HFFc6 (cell line): ENCODE data around the gene UTP14C. TPM values are rescaled to one million over a fixed set of nuclear protein-coding genes. Genes with fewer than 3 reads are reported as not detected.

Source experiments
- DNase-seq: peaks from one replicate; pipeline ENCODE4 v3.0.0-alpha.2; 2018
- H3K27ac Mint-ChIP-seq: 2 replicates; pipeline ENCODE4 v1.8.0; 2020; ENCODE audit warnings: mild to moderate bottlenecking, mixed read lengths
- H3K27me3 Mint-ChIP-seq: 2 replicates; pipeline ENCODE4 v1.8.0; 2021; ENCODE audit warnings: mild to moderate bottlenecking, moderate library complexity, mixed read lengths; ENCODE audit not compliant: insufficient read depth
- H3K36me3 Mint-ChIP-seq: 2 replicates; pipeline ENCODE4 v1.8.0; 2021; ENCODE audit warnings: low read depth, mixed read lengths
- H3K4me1 Mint-ChIP-seq: 2 replicates; pipeline ENCODE4 v1.8.0; 2020; ENCODE audit warnings: low read depth, mixed read lengths
- H3K4me3 Mint-ChIP-seq: 2 replicates; pipeline ENCODE4 v1.8.0; 2020; ENCODE audit warnings: mild to moderate bottlenecking, moderate library complexity, mixed read lengths
- H3K9me3 Mint-ChIP-seq: 2 replicates; pipeline ENCODE4 v1.8.0; 2020; ENCODE audit warnings: mild to moderate bottlenecking, mixed read lengths
- CTCF ChIP-seq: fragments of 200-600 bp; sonication (generic); IDR thresholded peaks from 2 replicates; pipeline ENCODE4 v1.5.0; 2021; ENCODE audit warnings: antibody characterized with exemption, mild to moderate bottlenecking
- total RNA-seq, 6 experiments: library from RNA; stranded (reverse); fragmentation: NEBNext Ultra II Directional; extraction: Animal tissue kit (Norgen Biotek cat#: 25700); gene quantifications; 2 replicates in 1 of 6; 3 replicates in 5 of 6; pipeline ENCODE4 v1.2.3, GENCODE V29; 2021

The UTP14C gene
- total RNA-seq, 6 experiments from 2014 or later, result 14.9 to 20.3 (median 17.5) TPM

GRCh38 chr13:51999510-51999911 is 25.0 kb upstream of the UTP14C start:
- Mint-ChIP-seq H3K36me3 (no peaks in the 10 kb centered on the region), H3K4me3 (no peak overlapping the region), H3K27ac (no peak overlapping the region), H3K9me3 (no peaks in the 10 kb centered on the region), H3K4me1 (no peaks in the 10 kb centered on the region), H3K27me3 (peaks cover 35% of the 10 kb centered on the region)
- no peak for TF ChIP-seq CTCF
- no peak for DNase-seq

- no peak for DNase-seq
- peaks cover 31% of the 10 kb centered on the region for H3K27me3 Mint-ChIP-seq
- no peak for TF ChIP-seq CTCF
- no peaks in the 10 kb centered on the region for H3K36me3 Mint-ChIP-seq
- H3K9me3 Mint-ChIP-seq, result no peaks in the 10 kb centered on the region
- no peaks in the 10 kb centered on the region for H3K4me1 Mint-ChIP-seq
- no peak overlapping the region for H3K4me3 Mint-ChIP-seq
- H3K27ac Mint-ChIP-seq, result no peak overlapping the region
Observed at GRCh38 chr13:51999921-52000320, 24.6 kb upstream of the UTP14C start.

- Mint-ChIP-seq H3K4me3 (no peak overlapping the region), H3K36me3 (no peaks in the 10 kb centered on the region), H3K27me3 (peaks cover 32% of the 10 kb centered on the region), H3K9me3 (no peaks in the 10 kb centered on the region), H3K4me1 (no peaks in the 10 kb centered on the region), H3K27ac (no peak overlapping the region)
- TF ChIP-seq CTCF, result peak; percentile 80
- DNase-seq, result peak; percentile 36
Observed at GRCh38 chr13:52001120-52001731, 23.3 kb upstream of the UTP14C start.

- no peak for TF ChIP-seq CTCF
- H3K27me3 Mint-ChIP-seq, result peaks cover 30% of the 10 kb centered on the region
- no peaks in the 10 kb centered on the region for H3K4me1 Mint-ChIP-seq
Observed at GRCh38 chr13:52002361-52002760, 22.1 kb upstream of the UTP14C start.

GRCh38 chr13:52003541-52003940 is 20.9 kb upstream of the UTP14C start:
- Mint-ChIP-seq H3K4me3 (no peak overlapping the region), H3K27ac (no peak overlapping the region), H3K4me1 (no peaks in the 10 kb centered on the region), H3K27me3 (peaks cover 26% of the 10 kb centered on the region), H3K36me3 (no peaks in the 10 kb centered on the region), H3K9me3 (no peaks in the 10 kb centered on the region)
- no peak for DNase-seq
- no peak for TF ChIP-seq CTCF

More at GRCh38 chr13:52002361-52002760, 22.1 kb upstream of the UTP14C start:
- DNase-seq, result no peak
- H3K9me3 Mint-ChIP-seq, result no peaks in the 10 kb centered on the region
- H3K27ac Mint-ChIP-seq, result no peak overlapping the region
- no peaks in the 10 kb centered on the region for H3K36me3 Mint-ChIP-seq
- no peak overlapping the region for H3K4me3 Mint-ChIP-seq
